GM21381 (cell line): ENCODE data around the gene DPM3.
"Not testable (repeated sequence)": the region's sequence is repeated elsewhere in the genome, so short reads cannot be mapped to it uniquely, and the experiment has no call there.

Source experiments
- ATAC-seq: cut with Tn5 transposase; IDR thresholded peaks from one replicate; pipeline ENCODE4 v1.9.1; 2021; ENCODE audit warnings: mild to moderate bottlenecking, moderate library complexity; ENCODE audit not compliant: unreplicated experiment

The DPM3 gene

DNA sequence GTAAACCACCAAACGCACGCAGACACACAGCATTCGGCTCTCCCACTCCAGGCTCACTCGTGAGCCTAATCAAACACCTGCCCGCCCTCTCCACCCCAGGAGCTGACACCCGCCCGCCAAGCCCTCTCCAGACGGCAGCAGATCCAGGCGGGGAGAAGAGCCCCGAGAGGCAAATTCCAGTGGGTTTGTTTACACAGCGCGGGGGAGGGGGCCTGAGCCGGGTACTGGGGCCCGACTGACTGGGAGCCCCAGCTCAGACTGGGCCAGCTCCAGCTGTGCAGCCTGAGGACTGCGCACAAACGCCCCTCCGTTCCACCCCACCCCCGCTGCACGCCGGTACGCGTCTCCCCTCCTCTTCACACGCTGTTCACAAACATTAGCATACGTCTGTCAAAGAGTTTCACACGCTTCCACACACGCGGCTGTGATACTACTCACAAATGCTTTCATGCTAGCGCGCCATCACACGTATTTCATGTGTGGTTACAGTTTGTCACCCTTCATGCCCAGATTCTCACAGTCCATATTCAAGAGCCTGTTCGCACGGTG lies 13.7 kb downstream of the DPM3 start:
- ATAC-seq = no peak

DNA sequence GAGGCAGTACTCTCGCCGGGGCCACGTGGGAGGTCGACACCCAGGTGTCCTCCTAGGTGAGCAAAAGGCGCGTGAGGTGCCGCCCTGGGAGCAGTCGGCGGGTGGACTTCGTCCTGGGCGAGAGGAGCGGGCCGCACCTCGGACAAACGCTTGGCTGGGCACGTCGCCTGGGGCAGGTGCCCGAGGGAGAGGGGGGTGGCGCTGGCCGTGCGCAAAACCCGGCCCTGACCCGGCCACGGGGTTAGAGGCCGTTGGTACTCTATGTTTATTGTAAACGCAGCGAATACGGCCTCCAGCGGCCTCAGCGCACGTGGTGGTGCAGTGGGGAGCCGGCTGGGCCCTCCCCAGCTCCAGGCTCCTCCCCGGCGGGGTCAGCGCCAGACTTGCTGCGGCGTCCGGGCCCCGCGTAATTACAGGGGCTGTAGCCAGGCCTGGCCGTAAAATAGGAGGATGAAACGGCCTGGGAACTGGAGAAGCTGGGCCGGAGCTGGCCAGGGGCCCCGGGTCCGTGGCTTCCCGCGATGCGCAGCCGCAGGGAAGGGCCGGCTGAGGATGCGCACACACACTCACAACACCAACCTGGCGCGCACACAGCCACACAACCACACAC lies 14.3 kb downstream of the DPM3 start:
- ATAC-seq = no peak

DNA sequence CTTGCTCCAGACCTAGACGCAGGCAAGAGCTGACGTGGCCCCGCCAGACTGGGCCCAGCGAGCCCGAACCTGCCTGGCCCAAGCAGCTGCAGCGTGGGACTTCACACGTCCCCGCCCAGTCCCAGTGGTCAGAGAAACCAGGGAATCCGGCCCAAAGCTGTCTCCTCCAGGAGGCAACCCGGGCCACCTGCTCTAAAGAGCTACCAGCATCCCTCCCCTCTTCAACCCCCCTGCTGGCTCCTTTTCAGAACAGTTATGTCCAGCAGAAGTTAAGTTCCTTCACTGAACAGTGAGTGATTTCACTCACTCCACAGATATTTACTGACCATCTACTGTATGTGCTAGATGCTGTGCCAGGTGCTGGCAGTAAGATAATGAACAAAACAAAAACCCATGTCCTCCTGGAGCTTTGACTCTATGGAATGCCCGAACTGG lies 14.8 kb downstream of the DPM3 start:
- ATAC-seq = no peak

GRCh38 chr1:155124503-155125463 lies 15.5 kb downstream of the DPM3 start:
- ATAC-seq = no peak

DNA sequence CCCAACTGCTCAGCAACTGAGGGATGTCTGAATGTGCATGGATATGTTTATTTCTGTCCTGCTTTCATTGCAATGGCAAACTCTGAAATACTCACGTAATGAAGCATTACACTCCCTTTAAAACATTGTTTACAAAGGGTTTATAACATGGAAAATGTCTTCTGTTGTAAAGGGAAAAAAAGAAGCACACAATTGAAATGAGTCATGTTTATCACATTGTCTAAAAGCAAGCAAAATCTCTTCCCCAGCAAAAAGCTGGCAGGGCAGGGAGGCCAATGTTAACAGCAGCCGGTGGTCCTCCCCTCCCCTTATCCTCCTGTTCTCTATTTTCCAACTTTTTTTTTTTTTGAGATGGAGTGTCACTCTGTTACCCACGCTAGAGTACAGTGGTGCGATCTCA lies 16.5 kb downstream of the DPM3 start:
- no peak for ATAC-seq

DNA sequence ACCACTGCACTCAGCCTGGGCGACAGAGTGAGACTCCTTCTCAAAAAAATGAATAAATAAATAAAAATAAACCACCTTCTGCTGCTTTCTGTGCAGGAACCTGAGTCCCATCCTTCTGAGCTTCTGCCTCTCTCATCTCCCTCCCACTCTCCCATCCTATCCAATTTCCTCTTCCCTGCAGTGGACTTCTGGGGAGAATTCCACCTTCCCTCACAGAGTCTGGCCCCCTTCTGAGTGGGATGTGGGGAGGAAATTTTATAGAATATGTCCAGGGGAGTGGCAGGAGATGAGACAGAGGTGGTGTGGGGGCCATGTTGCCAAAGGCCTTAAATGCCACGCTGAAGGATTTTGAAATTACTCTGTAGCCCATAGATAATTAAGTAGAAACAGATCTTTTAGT lies 18.0 kb downstream of the DPM3 start:
- no peak for ATAC-seq

GRCh38 chr1:155121249-155121648 lies 19.1 kb downstream of the DPM3 start:
- no peak for ATAC-seq

GRCh38 chr1:155120253-155120652 lies 20.1 kb downstream of the DPM3 start:
- ATAC-seq = no peak

- not testable (repeated sequence) for ATAC-seq
Observed at GRCh38 chr1:155118090-155118489, 22.2 kb downstream of the DPM3 start.

GRCh38 chr1:155117610-155118009 lies 22.7 kb downstream of the DPM3 start:
- no peak for ATAC-seq

GRCh38 chr1:155116113-155116764 lies 24.1 kb downstream of the DPM3 start:
- ATAC-seq = no peak

- ATAC-seq = no peak
Observed at GRCh38 chr1:155113450-155113980, 26.8 kb downstream of the DPM3 start.

GRCh38 chr1:155110826-155111225 lies 29.5 kb downstream of the DPM3 start:
- no peak for ATAC-seq

DNA sequence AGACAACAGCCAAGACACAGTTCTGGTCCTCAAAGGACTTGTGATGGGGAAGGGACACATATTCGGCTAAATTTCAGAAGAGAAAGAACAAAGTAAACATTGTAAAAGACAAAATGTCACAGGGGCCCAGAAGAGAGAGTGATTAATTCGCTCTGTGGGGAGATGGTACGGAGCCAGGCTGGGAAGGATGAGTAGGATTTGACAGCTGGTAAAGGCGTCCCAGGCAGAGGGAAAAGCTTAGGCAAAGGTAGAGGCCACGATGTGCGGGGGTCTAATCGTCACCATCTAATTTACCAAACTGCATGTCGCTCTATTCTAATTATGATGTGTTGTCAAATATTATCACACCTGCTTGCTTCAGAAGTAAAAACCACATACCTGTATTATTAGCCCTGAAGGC lies 29.9 kb downstream of the DPM3 start:
- no peak for ATAC-seq

- no peak for ATAC-seq
Observed at GRCh38 chr1:155108296-155108695, 32.0 kb downstream of the DPM3 start.

- ATAC-seq = no peak
Observed at GRCh38 chr1:155107309-155108264, 32.7 kb downstream of the DPM3 start.

DNA sequence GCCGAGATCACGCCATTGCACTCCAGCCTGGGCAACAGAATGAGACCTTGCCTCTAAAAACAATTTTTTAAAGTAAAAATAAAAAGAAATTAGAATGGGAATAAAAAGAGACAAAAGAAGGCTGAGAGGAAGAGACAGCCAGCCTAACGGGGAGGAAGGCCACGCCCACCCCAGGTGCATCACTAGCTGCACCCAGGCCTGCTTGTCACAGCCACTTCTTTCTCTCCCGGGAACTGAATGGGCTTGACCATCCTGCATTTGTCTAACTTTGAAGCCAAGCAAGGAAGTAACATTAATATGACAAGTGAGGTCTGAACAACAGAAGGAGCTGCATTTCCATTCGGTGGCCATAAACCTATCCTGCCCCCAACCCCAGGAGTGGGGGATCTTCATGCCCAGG lies 33.5 kb downstream of the DPM3 start:
- no peak for ATAC-seq

DNA sequence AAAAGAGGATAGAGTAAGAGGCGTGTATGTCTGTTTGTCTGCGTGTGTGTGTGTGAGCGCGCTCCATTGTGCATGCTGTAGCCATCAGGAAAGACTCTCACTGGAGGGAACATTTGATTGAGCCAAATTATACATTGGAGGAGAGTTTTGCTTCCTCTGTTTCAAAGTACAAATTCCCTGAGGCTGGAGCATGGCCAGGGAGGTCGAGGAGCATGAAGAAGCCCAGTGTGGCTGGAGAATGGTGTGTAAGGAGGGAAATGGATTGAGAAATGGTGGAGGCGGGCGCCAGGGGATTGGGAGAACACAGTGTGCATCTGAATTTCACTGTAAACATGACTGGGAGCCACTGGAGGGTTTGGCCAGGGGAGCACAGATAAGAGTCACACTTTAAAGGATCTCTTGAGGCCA lies 34.7 kb downstream of the DPM3 start:
- ATAC-seq = no peak

DNA sequence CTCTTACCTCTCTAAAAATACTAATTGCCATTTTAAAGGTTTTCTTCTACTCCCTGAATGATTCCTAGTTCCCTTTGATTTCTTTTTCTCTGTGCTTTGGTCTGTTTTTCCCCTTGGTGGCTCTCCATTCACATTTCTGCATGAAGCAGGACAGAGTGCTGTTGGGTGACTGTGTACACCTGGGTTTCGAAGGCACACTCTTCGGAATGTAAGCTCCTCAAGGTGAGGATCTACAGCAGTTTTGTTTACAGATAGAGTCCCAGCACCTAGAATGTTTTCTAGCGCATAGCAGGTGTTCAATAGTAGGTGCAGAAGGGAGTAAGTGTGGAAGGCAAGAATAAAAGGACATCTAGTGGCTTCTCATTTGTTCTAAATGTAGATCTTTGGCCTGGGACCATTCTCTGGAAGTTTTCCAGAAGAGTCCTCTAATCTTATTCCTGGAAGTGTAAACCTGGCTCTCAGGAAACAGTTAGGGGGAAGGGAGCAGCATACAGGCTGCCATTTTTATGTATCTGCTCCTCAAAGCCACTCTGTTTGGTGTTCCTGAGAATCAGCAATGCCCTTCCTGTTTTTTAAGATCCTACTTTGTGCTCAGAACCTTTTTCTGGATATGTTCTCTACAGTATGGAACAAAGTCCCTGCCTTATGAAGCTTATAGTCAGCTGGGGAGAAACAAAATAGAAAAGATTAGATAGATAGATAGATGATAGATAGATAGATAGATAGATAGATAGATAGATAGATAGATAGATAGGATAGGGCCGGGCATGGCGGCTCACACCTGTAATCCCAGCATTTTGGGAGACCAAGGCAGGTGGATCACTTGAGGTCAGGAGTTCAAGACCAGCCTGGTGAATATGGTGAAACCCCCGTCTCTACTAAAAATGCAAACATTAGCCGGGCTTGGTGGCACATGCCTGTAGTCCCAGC lies 35.5 kb downstream of the DPM3 start:
- no peak for ATAC-seq
